ENCODE data around the gene TMEM255B. TPM values are rescaled to one million over a fixed set of nuclear protein-coding genes. Genes with fewer than 3 reads are reported as not detected.

Gene TMEM255B
- total RNA-seq, 1 experiment from 2014 or later = 4.7 TPM

DNA sequence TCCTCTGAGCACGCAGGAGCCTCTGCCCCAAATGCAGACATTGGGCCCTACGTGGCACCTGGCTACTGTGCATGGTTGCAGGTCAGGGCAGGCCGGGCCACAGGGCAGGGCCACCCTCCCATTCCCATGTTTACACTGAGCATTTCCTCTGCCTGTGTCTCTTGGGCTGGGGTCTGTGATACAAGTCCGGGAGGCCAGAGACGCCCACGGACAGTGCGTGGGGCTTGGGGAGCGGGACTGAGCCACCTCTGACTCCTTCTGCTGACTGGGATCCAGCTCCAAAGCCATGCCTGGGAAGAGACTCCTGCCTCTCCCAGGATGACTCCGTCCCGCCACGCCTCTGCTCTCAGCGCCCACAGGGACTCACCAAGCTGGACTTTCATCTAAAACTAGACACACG lies 86.0 kb downstream of the TMEM255B start:
- H3K4me3 Mint-ChIP-seq = no peak overlapping the region
- no peaks in the 10 kb centered on the region for H3K27me3 Mint-ChIP-seq (ENCODE audit: low read depth)
- CTCF ChIA-PET = no interaction called here
- H3K9me3 Mint-ChIP-seq = no peaks in the 10 kb centered on the region
- POLR2A ChIA-PET = no interaction called here
- H3K27ac Mint-ChIP-seq = no peak overlapping the region
- DNase-seq (ENCODE audit: low spot score) (no peak), ATAC-seq (no peak)
- TF ChIP-seq PRRX2 (CRISPR knock-in tag; IDR thresholded peaks at IDR 0.05) (no peak), FOXK1 (CRISPR knock-in tag; IDR thresholded peaks at IDR 0.05) (no peak), ATF1 (CRISPR knock-in tag; IDR thresholded peaks at IDR 0.05) (no peak), TEAD4 (CRISPR knock-in tag; IDR thresholded peaks at IDR 0.05) (no peak), CREM (CRISPR knock-in tag; IDR thresholded peaks at IDR 0.05) (no peak), OVOL2 (CRISPR knock-in tag; IDR thresholded peaks at IDR 0.05; ENCODE audit: borderline replicate concordance) (no peak)
- TF ChIP-seq, protein P1, sequence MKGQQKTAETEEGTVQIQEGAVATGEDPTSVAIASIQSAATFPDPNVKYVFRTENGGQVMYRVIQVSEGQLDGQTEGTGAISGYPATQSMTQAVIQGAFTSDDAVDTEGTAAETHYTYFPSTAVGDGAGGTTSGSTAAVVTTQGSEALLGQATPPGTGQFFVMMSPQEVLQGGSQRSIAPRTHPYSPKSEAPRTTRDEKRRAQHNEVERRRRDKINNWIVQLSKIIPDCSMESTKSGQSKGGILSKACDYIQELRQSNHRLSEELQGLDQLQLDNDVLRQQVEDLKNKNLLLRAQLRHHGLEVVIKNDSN (CRISPR knock-in tag; IDR thresholded peaks at IDR 0.05) = no peak
- TF ChIP-seq, protein P2, sequence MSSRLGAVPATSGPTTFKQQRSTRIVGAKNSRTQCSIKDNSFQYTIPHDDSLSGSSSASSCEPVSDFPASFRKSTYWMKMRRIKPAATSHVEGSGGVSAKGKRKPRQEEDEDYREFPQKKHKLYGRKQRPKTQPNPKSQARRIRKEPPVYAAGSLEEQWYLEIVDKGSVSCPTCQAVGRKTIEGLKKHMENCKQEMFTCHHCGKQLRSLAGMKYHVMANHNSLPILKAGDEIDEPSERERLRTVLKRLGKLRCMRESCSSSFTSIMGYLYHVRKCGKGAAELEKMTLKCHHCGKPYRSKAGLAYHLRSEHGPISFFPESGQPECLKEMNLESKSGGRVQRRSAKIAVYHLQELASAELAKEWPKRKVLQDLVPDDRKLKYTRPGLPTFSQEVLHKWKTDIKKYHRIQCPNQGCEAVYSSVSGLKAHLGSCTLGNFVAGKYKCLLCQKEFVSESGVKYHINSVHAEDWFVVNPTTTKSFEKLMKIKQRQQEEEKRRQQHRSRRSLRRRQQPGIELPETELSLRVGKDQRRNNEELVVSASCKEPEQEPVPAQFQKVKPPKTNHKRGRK (CRISPR knock-in tag; IDR thresholded peaks at IDR 0.05; ENCODE audit: borderline replicate concordance) = no peak
- TF ChIP-seq, protein P3, sequence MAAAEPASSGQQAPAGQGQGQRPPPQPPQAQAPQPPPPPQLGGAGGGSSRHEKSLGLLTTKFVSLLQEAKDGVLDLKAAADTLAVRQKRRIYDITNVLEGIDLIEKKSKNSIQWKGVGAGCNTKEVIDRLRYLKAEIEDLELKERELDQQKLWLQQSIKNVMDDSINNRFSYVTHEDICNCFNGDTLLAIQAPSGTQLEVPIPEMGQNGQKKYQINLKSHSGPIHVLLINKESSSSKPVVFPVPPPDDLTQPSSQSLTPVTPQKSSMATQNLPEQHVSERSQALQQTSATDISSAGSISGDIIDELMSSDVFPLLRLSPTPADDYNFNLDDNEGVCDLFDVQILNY (CRISPR knock-in tag; IDR thresholded peaks at IDR 0.05) = no peak
- TF ChIP-seq, protein P4, sequence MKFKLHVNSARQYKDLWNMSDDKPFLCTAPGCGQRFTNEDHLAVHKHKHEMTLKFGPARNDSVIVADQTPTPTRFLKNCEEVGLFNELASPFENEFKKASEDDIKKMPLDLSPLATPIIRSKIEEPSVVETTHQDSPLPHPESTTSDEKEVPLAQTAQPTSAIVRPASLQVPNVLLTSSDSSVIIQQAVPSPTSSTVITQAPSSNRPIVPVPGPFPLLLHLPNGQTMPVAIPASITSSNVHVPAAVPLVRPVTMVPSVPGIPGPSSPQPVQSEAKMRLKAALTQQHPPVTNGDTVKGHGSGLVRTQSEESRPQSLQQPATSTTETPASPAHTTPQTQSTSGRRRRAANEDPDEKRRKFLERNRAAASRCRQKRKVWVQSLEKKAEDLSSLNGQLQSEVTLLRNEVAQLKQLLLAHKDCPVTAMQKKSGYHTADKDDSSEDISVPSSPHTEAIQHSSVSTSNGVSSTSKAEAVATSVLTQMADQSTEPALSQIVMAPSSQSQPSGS (CRISPR knock-in tag; IDR thresholded peaks at IDR 0.05; ENCODE audit: borderline replicate concordance, low read depth) = no peak
- TF ChIP-seq, protein P5, sequence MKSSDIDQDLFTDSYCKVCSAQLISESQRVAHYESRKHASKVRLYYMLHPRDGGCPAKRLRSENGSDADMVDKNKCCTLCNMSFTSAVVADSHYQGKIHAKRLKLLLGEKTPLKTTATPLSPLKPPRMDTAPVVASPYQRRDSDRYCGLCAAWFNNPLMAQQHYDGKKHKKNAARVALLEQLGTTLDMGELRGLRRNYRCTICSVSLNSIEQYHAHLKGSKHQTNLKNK (CRISPR knock-in tag; IDR thresholded peaks at IDR 0.05) = no peak
- H3K36me3 Mint-ChIP-seq = no peaks in the 10 kb centered on the region; the same call in 1 of the 2 replicates
- peaks cover 2% of the 10 kb centered on the region; the same call in 1 of the 2 replicates for H3K4me1 Mint-ChIP-seq

DNA sequence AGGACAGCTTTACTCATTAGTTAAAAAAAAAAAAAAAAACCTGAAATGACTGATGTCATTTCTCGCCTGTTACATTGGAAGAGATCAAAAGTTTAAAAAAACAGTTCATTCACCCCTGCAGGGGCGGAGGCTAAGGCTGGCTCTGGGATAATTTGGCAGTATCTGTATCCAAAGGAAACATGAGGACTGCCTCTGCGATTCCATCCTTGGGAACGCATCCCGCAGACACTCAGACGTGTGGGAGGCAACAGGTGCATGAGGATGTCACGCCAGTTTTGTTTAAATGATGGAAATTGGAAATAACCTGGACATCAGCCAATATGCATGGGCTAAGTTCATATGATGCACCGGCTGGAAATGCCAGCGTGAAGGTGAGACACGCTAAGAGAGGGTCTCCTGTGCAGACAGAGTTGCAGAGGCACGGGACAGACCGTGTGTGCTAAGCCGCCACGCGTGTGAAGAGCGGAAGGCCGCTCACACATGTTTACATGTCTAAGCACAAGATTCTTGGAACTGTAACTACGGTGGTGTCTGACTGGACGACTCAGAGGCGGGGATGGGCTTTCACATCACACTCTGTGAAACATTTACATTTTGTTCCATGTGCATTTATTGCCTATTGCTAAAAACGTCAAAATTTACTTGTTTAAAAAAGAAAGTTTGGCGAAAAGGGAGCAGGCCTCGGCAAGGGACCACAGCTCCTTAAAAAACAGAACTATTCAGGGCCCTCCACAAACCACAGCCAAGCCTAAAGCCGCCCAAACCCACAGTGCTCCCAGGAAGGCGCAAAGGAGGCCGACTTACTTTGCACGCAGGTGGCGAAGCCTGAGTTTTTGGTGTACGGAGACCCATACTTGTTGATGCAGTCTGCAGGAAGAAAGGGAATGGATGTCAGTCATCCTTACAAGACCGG lies 87.0 kb downstream of the TMEM255B start:
- Mint-ChIP-seq H3K27me3 (ENCODE audit: low read depth) (no peaks in the 10 kb centered on the region), H3K36me3 (no peaks in the 10 kb centered on the region; the same call in 1 of the 2 replicates), H3K27ac (no peak overlapping the region), H3K9me3 (no peaks in the 10 kb centered on the region), H3K4me3 (no peak overlapping the region), H3K4me1 (peaks cover 2% of the 10 kb centered on the region; the same call in 1 of the 2 replicates)
- ChIA-PET POLR2A (no interaction called here), CTCF (no interaction called here)
- ATAC-seq = no peak
- TF ChIP-seq, protein P6, sequence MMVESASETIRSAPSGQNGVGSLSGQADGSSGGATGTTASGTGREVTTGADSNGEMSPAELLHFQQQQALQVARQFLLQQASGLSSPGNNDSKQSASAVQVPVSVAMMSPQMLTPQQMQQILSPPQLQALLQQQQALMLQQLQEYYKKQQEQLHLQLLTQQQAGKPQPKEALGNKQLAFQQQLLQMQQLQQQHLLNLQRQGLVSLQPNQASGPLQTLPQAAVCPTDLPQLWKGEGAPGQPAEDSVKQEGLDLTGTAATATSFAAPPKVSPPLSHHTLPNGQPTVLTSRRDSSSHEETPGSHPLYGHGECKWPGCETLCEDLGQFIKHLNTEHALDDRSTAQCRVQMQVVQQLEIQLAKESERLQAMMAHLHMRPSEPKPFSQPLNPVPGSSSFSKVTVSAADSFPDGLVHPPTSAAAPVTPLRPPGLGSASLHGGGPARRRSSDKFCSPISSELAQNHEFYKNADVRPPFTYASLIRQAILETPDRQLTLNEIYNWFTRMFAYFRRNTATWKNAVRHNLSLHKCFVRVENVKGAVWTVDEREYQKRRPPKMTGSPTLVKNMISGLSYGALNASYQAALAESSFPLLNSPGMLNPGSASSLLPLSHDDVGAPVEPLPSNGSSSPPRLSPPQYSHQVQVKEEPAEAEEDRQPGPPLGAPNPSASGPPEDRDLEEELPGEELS (CRISPR knock-in tag; IDR thresholded peaks at IDR 0.05) = no peak
- TF ChIP-seq, protein P7, sequence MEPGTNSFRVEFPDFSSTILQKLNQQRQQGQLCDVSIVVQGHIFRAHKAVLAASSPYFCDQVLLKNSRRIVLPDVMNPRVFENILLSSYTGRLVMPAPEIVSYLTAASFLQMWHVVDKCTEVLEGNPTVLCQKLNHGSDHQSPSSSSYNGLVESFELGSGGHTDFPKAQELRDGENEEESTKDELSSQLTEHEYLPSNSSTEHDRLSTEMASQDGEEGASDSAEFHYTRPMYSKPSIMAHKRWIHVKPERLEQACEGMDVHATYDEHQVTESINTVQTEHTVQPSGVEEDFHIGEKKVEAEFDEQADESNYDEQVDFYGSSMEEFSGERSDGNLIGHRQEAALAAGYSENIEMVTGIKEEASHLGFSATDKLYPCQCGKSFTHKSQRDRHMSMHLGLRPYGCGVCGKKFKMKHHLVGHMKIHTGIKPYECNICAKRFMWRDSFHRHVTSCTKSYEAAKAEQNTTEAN (CRISPR knock-in tag; IDR thresholded peaks at IDR 0.05) = no peak
- TF ChIP-seq NFE2L1 (CRISPR knock-in tag; IDR thresholded peaks at IDR 0.05) (no peak), CREM (CRISPR knock-in tag; IDR thresholded peaks at IDR 0.05) (no peak), ZNF263 (CRISPR knock-in tag; IDR thresholded peaks at IDR 0.05; ENCODE audit: low read depth) (no peak), SP1 (CRISPR knock-in tag; conservative IDR thresholded peaks at IDR 0.05) (no peak), ETV6 (CRISPR knock-in tag; IDR thresholded peaks at IDR 0.05) (no peak)
- TF ChIP-seq, protein P1 (CRISPR knock-in tag; IDR thresholded peaks at IDR 0.05) = no peak
- TF ChIP-seq, protein P8, sequence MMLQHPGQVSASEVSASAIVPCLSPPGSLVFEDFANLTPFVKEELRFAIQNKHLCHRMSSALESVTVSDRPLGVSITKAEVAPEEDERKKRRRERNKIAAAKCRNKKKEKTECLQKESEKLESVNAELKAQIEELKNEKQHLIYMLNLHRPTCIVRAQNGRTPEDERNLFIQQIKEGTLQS (CRISPR knock-in tag; conservative IDR thresholded peaks at IDR 0.05) = no peak
- no peak for DNase-seq (ENCODE audit: low spot score)
